Endothelial cell of umbilical vein (primary cell): Measurements from ENCODE around the gene WBP2NL.

Experiments
- CTCF ChIP-seq, 2 donors: IDR thresholded peaks; 1 replicate in 1 of 2; 2 replicates in 1 of 2; pipeline ENCODE4 v1.5.1; 2011; ENCODE audit warnings: low read length in 2 of 2, mild to moderate bottlenecking in 2 of 2, moderate library complexity in 2 of 2, control low read depth in 1 of 2, inconsistent platforms in 1 of 2, low read depth in 1 of 2; ENCODE audit not compliant: insufficient read depth in 1 of 2; ENCODE audit errors: extremely low read depth in 1 of 2
- EZH2 ChIP-seq: IDR thresholded peaks from 2 replicates; pipeline ENCODE4 v1.6.1; 2012; ENCODE audit warnings: borderline replicate concordance, low read depth, mild to moderate bottlenecking, moderate library complexity, low read length, inconsistent platforms; ENCODE audit not compliant: severe bottlenecking
- FOS ChIP-seq: IDR thresholded peaks from 2 replicates; pipeline ENCODE4 v1.6.1; 2011; ENCODE audit warnings: mild to moderate bottlenecking, low read length, moderate library complexity, borderline replicate concordance; ENCODE audit not compliant: insufficient read depth
- GATA2 ChIP-seq: IDR thresholded peaks from 2 replicates; pipeline ENCODE4 v1.7.0; 2011; ENCODE audit warnings: low read depth, mild to moderate bottlenecking, moderate library complexity, mixed read lengths, low read length; ENCODE audit not compliant: insufficient read length, insufficient read depth
- JUN ChIP-seq: IDR thresholded peaks from 2 replicates; pipeline ENCODE4 v1.6.1; 2011; ENCODE audit warnings: borderline replicate concordance, low read depth; ENCODE audit not compliant: insufficient read length, insufficient read depth
- MAX ChIP-seq: IDR thresholded peaks from 2 replicates; pipeline ENCODE4 v1.6.1; 2011; ENCODE audit not compliant: insufficient read depth, insufficient read length
- MYC ChIP-seq: IDR thresholded peaks from one replicate; pipeline ENCODE4 v1.6.1; 2011; ENCODE audit warnings: mild to moderate bottlenecking, low read depth, low read length
- POLR2A ChIP-seq: IDR thresholded peaks from 2 replicates; pipeline ENCODE4 v1.6.1; 2012; ENCODE audit warnings: low read depth, mild to moderate bottlenecking, control low read depth, low read length
- POLR2AphosphoS5 ChIP-seq: IDR thresholded peaks from 2 replicates; pipeline ENCODE4 v1.6.1; 2012; ENCODE audit warnings: low read depth, mild to moderate bottlenecking, control low read depth, low read length, moderate library complexity; ENCODE audit not compliant: insufficient read depth

GRCh38 chr22:42069801-42070516 lies 71.4 kb downstream of the WBP2NL start:
- no peak for TF ChIP-seq POLR2A
- TF ChIP-seq CTCF (IDR thresholded peaks at IDR 0.05; ENCODE audit: extremely low read depth in 1 of 2, insufficient read depth in 1 of 2, low read depth in 1 of 2, low read length in 2 of 2) = no peak
- TF ChIP-seq FOS = no peak
- no peak for TF ChIP-seq EZH2
- no peak for TF ChIP-seq JUN
- TF ChIP-seq POLR2AphosphoS5 = no peak
- no peak for TF ChIP-seq MAX
- TF ChIP-seq GATA2 = peak; percentile 59
- no peak for TF ChIP-seq MYC
